Osteoblast (primary cell): ENCODE results near the gene DMBX1. TPM values are rescaled to one million over a fixed set of nuclear protein-coding genes. Genes with fewer than 3 reads are reported as not detected.
A peak's percentile ranks its signal among the peaks of the same experiment; 100 is the strongest.

Experiments
- DNase-seq: peaks from one replicate; pipeline ENCODE4 v3.0.0; 2011; ENCODE audit warnings: low spot score, mixed read lengths; ENCODE audit not compliant: insufficient read length; ENCODE audit errors: missing footprints
- H2AFZ ChIP-seq: 2 replicates; pipeline ENCODE4 v1.6.0; 2011; ENCODE audit warnings: mild to moderate bottlenecking, low read length
- H3K27ac ChIP-seq: 2 replicates; pipeline ENCODE4 v1.5.1; 2011; ENCODE audit warnings: mild to moderate bottlenecking, low read depth, low read length, moderate library complexity
- H3K27me3 ChIP-seq: 2 replicates; pipeline ENCODE4 v1.6.0; 2012; ENCODE audit warnings: mild to moderate bottlenecking, control low read depth, inconsistent platforms, low read length, moderate library complexity; ENCODE audit not compliant: insufficient read depth
- H3K36me3 ChIP-seq: 2 replicates; pipeline ENCODE4 v1.5.1; 2011; ENCODE audit warnings: mild to moderate bottlenecking, low read length, control low read depth, moderate library complexity; ENCODE audit not compliant: insufficient read depth
- H3K4me1 ChIP-seq: 2 replicates; pipeline ENCODE4 v1.5.1; 2011; ENCODE audit warnings: mild to moderate bottlenecking, low read length, control low read depth, moderate library complexity; ENCODE audit not compliant: insufficient read depth
- H3K4me2 ChIP-seq: 2 replicates; pipeline ENCODE4 v1.6.0; 2011; ENCODE audit warnings: mild to moderate bottlenecking, low read length; ENCODE audit not compliant: insufficient read depth
- H3K4me3 ChIP-seq: fragments of 200-600 bp; sonication (generic); 3 replicates; pipeline ENCODE4 v1.5.1; 2012; ENCODE audit warnings: mild to moderate bottlenecking, low read length, inconsistent platforms; ENCODE audit not compliant: insufficient read depth
- H3K79me2 ChIP-seq: 2 replicates; pipeline ENCODE4 v1.6.0; 2012; ENCODE audit warnings: mild to moderate bottlenecking, low read length, control low read depth, inconsistent platforms; ENCODE audit not compliant: insufficient read depth
- H3K9me3 ChIP-seq: 2 replicates; pipeline ENCODE4 v1.5.1; 2011; ENCODE audit warnings: low read depth, low read length, control low read depth
- H4K20me1 ChIP-seq: 2 replicates; pipeline ENCODE4 v1.6.0; 2012; ENCODE audit warnings: mild to moderate bottlenecking, low read length, control low read depth; ENCODE audit not compliant: insufficient read depth
- CTCF ChIP-seq: IDR thresholded peaks from 2 replicates; pipeline ENCODE4 v1.5.1; 2011; ENCODE audit warnings: mild to moderate bottlenecking, low read depth, low read length, moderate library complexity; ENCODE audit errors: extremely low read depth
- total RNA-seq: library from RNA; depleted of rRNA; stranded (reverse); fragments of >200 nt; gene quantifications from 2 replicates; pipeline ENCODE4 v1.2.3, GENCODE V29; 2012

DMBX1 gene
- total RNA-seq, 1 donor: not detected

- no peak for TF ChIP-seq CTCF
- Histone ChIP-seq H3K36me3 (no peaks in the 10 kb centered on the region), H3K27ac (no peak overlapping the region), H3K79me2 (no peaks in the 10 kb centered on the region), H3K27me3 (peaks cover 25% of the 10 kb centered on the region), H4K20me1 (no peaks in the 10 kb centered on the region), H3K9me3 (no peaks in the 10 kb centered on the region), H3K4me1 (no peaks in the 10 kb centered on the region), H2AFZ (no peak overlapping the region), H3K4me2 (no peak overlapping the region), H3K4me3 (no peak overlapping the region)
- peak; percentile 83 for DNase-seq
Observed at GRCh38 chr1:46532095-46532494, 42.5 kb downstream of the DMBX1 start.

GRCh38 chr1:46532498-46533178 is 43.0 kb downstream of the DMBX1 start:
- DNase-seq: peak; percentile 99
- no peaks in the 10 kb centered on the region for H4K20me1 ChIP-seq
- peaks cover 29% of the 10 kb centered on the region for H3K27me3 ChIP-seq
- no peaks in the 10 kb centered on the region for H3K9me3 ChIP-seq
- H3K79me2 ChIP-seq: no peaks in the 10 kb centered on the region
- peak overlapping the region; percentile 72 for H3K4me2 ChIP-seq
- no peaks in the 10 kb centered on the region for H3K4me1 ChIP-seq
- H3K27ac ChIP-seq: no peak overlapping the region
- peak overlapping the region; percentile 62 for H3K4me3 ChIP-seq
- H2AFZ ChIP-seq: no peak overlapping the region
- no peaks in the 10 kb centered on the region for H3K36me3 ChIP-seq
- TF ChIP-seq CTCF: peak; percentile 47

- Histone ChIP-seq H3K27me3 (peaks cover 28% of the 10 kb centered on the region), H3K4me3 (peak overlapping the region; percentile 62), H3K9me3 (no peaks in the 10 kb centered on the region), H3K36me3 (no peaks in the 10 kb centered on the region), H4K20me1 (no peaks in the 10 kb centered on the region), H3K4me1 (no peaks in the 10 kb centered on the region), H3K79me2 (no peaks in the 10 kb centered on the region), H2AFZ (no peak overlapping the region), H3K27ac (no peak overlapping the region), H3K4me2 (peak overlapping the region; percentile 72)
- TF ChIP-seq CTCF: no peak
- DNase-seq: no peak
Observed at GRCh38 chr1:46533179-46533864, 43.7 kb downstream of the DMBX1 start.

DNA sequence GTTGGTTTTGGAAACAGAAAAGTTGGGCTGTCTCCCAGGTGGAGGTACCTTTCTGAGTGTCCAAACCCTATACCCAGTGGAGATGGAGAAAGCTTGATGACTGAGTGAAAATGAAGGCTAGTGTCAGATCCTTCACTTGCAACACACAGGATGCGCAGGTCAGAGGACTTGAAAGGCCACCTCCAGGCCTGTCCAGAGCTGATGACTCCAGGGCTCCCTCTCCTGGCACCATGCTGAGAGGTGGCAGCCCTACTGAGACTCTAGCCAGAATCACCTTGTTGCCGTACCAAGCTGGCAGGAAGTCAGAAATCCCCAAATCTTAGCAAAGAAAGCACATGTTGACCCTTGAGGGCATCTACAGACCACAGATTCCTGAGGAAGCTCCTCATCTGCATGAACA is 45.4 kb downstream of the DMBX1 start:
- H3K27ac ChIP-seq: no peak overlapping the region
- H3K9me3 ChIP-seq: no peaks in the 10 kb centered on the region
- H3K36me3 ChIP-seq: no peaks in the 10 kb centered on the region
- H3K4me3 ChIP-seq: no peak overlapping the region
- TF ChIP-seq CTCF: peak; percentile 53
- H3K4me2 ChIP-seq: no peak overlapping the region
- peak; percentile 95 for DNase-seq
- H3K79me2 ChIP-seq: no peaks in the 10 kb centered on the region
- no peak overlapping the region for H2AFZ ChIP-seq
- H4K20me1 ChIP-seq: no peaks in the 10 kb centered on the region
- peaks cover 4% of the 10 kb centered on the region for H3K4me1 ChIP-seq
- peaks cover 17% of the 10 kb centered on the region for H3K27me3 ChIP-seq
